ENCODE data around the gene PDE7B.
"Not testable (repeated sequence)": the region's sequence is repeated elsewhere in the genome, so short reads cannot be mapped to it uniquely, and the experiment has no call there.

PDE7B gene

DNA sequence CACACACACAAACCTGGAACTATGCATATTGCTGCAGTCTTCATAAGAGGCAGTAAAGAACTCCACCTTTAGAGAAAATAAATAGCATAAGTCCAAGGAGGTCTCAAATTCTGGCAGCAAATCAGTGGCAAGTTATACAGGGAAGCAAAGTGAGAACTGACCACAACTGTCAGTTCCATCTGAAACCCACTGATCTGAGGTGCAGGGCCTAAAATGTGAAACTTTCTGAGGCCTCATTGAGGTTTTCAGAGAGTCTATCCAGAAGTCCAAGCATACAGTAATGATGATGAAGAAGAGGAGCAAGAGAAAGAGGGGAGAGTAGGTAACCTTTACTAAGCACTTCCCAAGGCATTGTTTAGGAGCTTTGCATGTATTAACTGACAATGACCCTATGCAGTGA lies 362.4 kb downstream of the PDE7B start:
- no peak overlapping the region for H3K4me3 ChIP-seq (ENCODE audit: low read length)
- no peak for DNase-seq (ENCODE audit: low read depth)

DNA sequence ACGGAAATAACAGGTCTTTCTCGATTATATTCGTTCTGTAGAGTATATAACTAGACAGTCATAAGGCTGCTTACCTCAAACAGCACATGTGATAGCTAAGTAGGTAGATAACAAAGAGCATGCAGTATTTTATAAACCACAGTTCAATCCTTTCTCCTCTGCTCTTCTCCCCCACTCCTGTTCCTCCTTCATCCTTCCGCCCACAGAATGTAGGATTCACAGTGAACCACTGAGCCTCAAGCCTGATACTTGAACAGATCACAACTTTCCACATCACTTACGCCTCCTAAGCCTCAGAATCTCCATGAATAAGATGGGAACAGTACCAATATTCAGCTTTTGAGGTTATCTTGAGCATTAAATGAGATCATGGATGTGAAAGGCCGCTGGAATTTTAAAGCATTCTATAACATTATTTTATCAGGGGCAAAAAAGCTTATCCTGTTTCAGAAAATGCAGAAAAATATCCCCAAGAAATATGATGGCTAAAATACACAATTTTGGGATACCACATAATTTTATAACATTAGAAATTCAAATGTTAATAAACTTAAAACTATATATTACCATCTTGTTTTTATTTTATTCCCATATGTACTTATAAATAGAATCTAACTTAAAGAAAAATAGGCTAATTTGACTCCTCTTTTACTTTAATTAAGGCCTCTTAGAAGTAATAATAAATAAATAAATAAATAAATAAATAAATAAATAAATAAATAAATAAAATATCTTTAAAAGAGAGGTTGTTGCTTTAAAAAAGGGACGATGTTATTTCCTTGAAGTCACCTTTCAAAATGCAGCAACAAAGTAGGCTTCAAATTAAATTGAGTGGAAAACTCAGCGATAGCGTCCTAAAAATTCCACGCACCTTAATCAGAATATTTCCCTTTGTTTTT lies 365.3 kb downstream of the PDE7B start:
- no peak for DNase-seq (ENCODE audit: low read depth)
- TF ChIP-seq, protein P1, sequence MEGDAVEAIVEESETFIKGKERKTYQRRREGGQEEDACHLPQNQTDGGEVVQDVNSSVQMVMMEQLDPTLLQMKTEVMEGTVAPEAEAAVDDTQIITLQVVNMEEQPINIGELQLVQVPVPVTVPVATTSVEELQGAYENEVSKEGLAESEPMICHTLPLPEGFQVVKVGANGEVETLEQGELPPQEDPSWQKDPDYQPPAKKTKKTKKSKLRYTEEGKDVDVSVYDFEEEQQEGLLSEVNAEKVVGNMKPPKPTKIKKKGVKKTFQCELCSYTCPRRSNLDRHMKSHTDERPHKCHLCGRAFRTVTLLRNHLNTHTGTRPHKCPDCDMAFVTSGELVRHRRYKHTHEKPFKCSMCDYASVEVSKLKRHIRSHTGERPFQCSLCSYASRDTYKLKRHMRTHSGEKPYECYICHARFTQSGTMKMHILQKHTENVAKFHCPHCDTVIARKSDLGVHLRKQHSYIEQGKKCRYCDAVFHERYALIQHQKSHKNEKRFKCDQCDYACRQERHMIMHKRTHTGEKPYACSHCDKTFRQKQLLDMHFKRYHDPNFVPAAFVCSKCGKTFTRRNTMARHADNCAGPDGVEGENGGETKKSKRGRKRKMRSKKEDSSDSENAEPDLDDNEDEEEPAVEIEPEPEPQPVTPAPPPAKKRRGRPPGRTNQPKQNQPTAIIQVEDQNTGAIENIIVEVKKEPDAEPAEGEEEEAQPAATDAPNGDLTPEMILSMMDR (conservative IDR thresholded peaks at IDR 0.05; ENCODE audit: low read length) = no peak
- no peak overlapping the region for H3K4me3 ChIP-seq (ENCODE audit: low read length)

More for the DNA sequence above, 362.4 kb downstream of the PDE7B start:
- TF ChIP-seq, protein P1 (conservative IDR thresholded peaks at IDR 0.05; ENCODE audit: low read length) = no peak

DNA sequence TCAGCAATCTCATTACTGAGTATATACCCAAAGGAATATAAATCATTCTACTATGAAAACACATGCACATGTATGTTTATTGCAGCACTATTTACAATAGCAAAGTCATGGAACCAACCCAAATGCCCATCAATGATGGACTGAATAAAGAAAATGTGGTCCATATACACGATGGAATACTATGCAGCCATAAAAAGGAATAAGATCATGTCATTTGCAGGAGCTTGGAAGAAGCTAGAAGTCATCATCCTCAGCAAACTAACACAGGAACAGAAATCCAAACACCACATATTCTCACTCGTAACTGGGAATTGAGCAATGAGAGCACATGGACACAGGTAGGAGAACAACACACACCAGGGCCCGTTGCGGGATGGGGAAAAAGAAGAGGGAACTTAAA lies 373.5 kb downstream of the PDE7B start:
- not testable (repeated sequence) for H3K4me3 ChIP-seq (ENCODE audit: low read length); DNase-seq (ENCODE audit: low read depth)

DNA sequence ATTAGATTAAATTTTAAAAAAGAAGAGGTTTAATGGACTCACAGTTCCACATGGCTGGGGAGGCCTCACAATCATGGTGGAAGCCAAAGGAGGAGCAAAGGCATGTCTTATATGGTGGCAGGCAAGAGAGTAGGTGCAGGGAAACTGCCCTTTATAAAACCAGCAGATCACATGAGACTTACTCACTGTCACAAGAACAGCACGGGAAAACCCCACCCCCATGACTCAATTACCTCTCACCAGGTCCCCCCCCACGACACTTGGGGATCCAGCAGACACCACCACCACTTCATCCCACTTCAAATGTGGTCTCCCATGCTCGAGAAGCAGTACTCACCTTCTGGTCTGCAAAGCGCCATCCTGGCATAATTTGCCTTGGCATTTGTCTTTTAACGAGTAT lies 374.0 kb downstream of the PDE7B start:
- no peak for DNase-seq (ENCODE audit: low read depth)
- no peak overlapping the region for H3K4me3 ChIP-seq (ENCODE audit: low read length)
- TF ChIP-seq, protein P1 (conservative IDR thresholded peaks at IDR 0.05; ENCODE audit: low read length) = no peak

DNA sequence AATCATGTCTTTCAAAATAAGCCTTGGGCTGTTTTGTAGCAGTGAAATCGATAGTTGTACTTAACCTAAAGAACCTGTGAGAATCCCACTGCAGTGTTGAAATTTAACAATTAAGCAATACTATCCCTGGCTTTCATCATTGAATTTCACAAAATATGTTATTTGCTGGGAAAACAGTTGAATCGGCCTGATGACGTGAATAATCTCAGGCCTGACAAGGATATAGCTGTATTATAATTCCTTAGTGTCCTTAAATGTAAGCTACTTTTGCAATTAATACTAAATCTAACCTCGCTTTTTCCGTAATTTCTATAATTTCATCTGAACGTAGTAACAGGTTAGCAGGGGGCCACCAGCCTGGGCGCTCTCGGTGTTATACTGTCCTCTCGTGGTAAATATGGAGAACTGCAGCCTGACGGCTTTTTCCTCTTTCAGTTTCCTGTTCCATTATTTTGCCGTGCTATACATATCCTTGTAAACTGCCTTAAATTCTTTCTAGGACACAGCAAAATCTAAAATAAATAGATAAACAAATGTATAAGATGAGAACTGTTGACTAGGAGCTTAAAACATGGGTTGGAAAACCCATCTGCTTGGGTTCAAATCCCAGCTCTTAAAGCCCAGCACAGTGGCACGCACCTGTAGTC lies 374.6 kb downstream of the PDE7B start:
- H3K4me3 ChIP-seq (ENCODE audit: low read length) = peak overlapping the region; percentile 40
- DNase-seq (ENCODE audit: low read depth) = peak; percentile 50
- TF ChIP-seq, protein P1 (conservative IDR thresholded peaks at IDR 0.05; ENCODE audit: low read length) = peak; percentile 100

DNA sequence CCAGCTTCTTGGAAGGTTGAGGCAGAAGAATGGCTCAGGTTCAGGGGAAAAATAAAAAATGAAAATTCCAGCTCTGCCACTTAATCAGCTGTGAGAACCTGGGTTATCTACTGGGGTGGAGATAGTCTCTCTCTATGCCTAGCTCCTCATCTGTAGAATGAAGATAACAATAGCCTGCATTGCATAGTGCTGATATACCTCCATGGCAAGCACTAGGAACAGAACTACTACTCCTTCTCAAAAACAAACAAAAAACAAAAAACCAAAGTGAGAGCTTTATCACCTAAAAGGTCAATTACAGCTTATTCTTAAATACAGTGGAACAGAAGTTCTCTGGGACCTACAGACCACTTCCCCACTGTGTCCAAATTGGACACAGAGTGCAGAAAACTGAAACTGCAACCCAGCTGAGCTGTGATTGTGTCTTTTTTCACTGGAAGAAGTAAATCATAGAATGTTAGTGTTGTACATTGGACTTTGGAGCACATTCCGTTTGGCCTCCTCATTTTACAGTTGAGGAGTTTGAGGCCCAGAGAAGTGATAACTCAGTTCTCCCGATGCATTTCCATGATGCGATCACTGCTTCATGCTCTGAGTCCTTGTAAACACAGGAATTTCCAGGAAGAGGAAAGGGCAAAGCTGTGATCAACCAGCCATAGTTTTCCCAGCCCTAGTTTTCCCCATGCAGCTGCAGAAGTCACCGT lies 375.3 kb downstream of the PDE7B start:
- TF ChIP-seq, protein P1 (conservative IDR thresholded peaks at IDR 0.05; ENCODE audit: low read length) = no peak
- DNase-seq (ENCODE audit: low read depth) = peak; percentile 1
- H3K4me3 ChIP-seq (ENCODE audit: low read length) = no peak overlapping the region; the same call in 1 of the 2 replicates

DNA sequence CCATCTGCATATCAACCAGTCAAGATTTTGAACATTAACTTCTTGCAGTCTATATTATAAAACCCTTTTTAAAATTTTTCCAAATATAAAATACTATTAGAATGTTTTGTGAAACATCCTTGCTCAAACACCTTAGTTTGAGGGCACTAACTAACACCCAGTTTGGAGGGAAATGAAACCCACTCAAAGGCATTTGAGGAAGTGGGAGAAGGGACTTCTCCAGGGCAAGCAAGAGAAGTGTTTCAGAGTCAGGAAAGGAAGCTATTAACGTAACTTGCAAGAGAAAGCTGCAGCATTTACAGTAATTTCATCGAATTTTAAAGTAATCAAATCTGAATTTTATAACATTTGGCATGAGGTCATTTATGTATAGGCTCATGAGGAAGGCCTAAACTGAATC lies 377.3 kb downstream of the PDE7B start:
- DNase-seq (ENCODE audit: low read depth) = no peak
- H3K4me3 ChIP-seq (ENCODE audit: low read length) = no peak overlapping the region
- TF ChIP-seq, protein P1 (conservative IDR thresholded peaks at IDR 0.05; ENCODE audit: low read length) = no peak

All from AG10803 (cell line).